ENCODE measurements around the gene LSAMP.
A peak's percentile ranks its signal among the peaks of the same experiment; 100 is the strongest.

LSAMP gene

GRCh38 chr3:116093374-116093773 lies 351.9 kb downstream of the LSAMP start:
- H3K4me3 ChIP-seq (ENCODE audit: control insufficient read depth, low read depth, low read length): no peak overlapping the region
- no peak for DNase-seq (ENCODE audit: low read depth)
- no peak for TF ChIP-seq CTCF (conservative IDR thresholded peaks at IDR 0.05; ENCODE audit: control insufficient read depth, insufficient read depth, low read depth, low read length)

- no peak for TF ChIP-seq CTCF (conservative IDR thresholded peaks at IDR 0.05; ENCODE audit: control insufficient read depth, insufficient read depth, low read depth, low read length)
Observed at GRCh38 chr3:116087426-116087825, 357.9 kb downstream of the LSAMP start.

GRCh38 chr3:116084999-116085791 lies 360.1 kb downstream of the LSAMP start:
- H3K4me3 ChIP-seq (ENCODE audit: control insufficient read depth, low read depth, low read length): no peak overlapping the region
- DNase-seq (ENCODE audit: low read depth): peak; percentile 16
- no peak for TF ChIP-seq CTCF (conservative IDR thresholded peaks at IDR 0.05; ENCODE audit: control insufficient read depth, insufficient read depth, low read depth, low read length)

More at GRCh38 chr3:116087426-116087825, 357.9 kb downstream of the LSAMP start:
- H3K4me3 ChIP-seq (ENCODE audit: control insufficient read depth, low read depth, low read length): no peak overlapping the region
- no peak for DNase-seq (ENCODE audit: low read depth)

- no peak overlapping the region for H3K4me3 ChIP-seq (ENCODE audit: control insufficient read depth, low read depth, low read length)
- TF ChIP-seq CTCF (conservative IDR thresholded peaks at IDR 0.05; ENCODE audit: control insufficient read depth, insufficient read depth, low read depth, low read length): no peak
- DNase-seq (ENCODE audit: low read depth): no peak
Observed at GRCh38 chr3:116083683-116084082, 361.6 kb downstream of the LSAMP start.

GRCh38 chr3:116078561-116078960 lies 366.7 kb downstream of the LSAMP start:
- TF ChIP-seq CTCF (conservative IDR thresholded peaks at IDR 0.05; ENCODE audit: control insufficient read depth, insufficient read depth, low read depth, low read length): no peak
- no peak for DNase-seq (ENCODE audit: low read depth)
- no peak overlapping the region for H3K4me3 ChIP-seq (ENCODE audit: control insufficient read depth, low read depth, low read length)

GRCh38 chr3:116077557-116077956 lies 367.7 kb downstream of the LSAMP start:
- DNase-seq (ENCODE audit: low read depth): no peak
- no peak overlapping the region for H3K4me3 ChIP-seq (ENCODE audit: control insufficient read depth, low read depth, low read length)
- TF ChIP-seq CTCF (conservative IDR thresholded peaks at IDR 0.05; ENCODE audit: control insufficient read depth, insufficient read depth, low read depth, low read length): no peak
